GM19468 (cell line): ENCODE data around the gene CFAP61.

Experiments
- ATAC-seq: cut with Tn5 transposase; IDR thresholded peaks from one replicate; pipeline ENCODE4 v1.9.1; 2021; ENCODE audit warnings: mild to moderate bottlenecking, moderate library complexity, moderate number of reproducible peaks; ENCODE audit not compliant: unreplicated experiment; ENCODE audit errors: extremely low read depth

The CFAP61 gene

DNA sequence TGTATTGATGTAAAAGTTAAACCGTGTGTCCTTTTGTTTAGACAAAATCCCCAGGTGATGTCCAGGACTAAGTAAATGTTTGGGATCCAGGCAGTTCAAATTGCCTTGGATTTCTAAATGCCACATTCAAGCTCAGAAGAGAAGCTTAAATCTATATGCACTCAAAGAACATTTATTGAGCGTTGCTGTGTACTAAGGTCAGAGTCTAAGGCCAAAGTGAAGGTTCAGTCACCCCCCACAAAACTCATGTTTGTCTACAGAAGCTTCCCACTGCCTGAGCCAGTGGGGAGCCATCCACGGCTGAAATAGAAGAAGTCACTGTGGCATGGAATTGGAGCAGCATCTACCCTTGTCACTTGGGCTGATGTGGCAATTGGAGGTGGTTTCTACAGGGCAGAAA, 244.8 kb downstream of the CFAP61 start:
- no peak for ATAC-seq

- ATAC-seq = no peak
Measured at GRCh38 chr20:20297752-20298151, 245.4 kb downstream of the CFAP61 start.

DNA sequence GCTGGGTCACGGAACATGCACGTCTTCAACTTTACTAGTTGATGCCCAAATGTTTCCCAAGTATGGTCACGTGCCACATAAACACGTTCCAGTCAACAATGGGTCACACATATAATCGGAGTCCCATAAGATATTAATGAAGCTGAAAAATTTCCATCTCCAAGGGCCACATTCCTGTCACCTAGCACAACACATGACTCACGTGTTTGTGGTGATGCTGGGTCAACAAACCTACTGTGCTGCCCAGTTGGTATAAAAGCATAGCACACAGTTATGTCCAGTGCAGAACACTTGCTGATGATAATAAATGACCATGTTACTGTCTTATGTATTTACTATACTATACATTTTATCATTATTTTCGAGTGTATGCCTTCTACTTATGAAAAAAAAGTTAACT, 247.6 kb downstream of the CFAP61 start:
- no peak for ATAC-seq

- ATAC-seq = no peak
Measured at GRCh38 chr20:20303320-20303719, 251.0 kb downstream of the CFAP61 start.

DNA sequence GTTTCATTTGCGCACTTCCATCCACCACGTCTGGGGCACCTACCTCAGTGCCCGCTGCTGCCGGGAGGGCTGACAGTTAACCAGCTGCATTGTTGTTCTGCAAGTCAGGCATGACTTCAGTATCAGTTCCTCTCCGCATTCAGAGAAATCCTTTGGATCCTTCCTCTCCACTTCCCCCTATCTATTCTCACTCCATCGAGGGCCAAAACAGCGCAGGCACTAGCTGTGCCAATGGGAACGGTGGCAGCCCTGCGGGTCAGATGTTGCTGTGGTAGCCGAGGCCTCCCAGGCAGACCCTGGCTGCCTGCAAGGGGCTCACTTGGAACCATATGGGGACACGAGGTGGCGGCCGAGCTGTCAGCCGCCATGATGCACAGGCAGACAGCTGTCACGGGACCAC, 251.4 kb downstream of the CFAP61 start:
- no peak for ATAC-seq

DNA sequence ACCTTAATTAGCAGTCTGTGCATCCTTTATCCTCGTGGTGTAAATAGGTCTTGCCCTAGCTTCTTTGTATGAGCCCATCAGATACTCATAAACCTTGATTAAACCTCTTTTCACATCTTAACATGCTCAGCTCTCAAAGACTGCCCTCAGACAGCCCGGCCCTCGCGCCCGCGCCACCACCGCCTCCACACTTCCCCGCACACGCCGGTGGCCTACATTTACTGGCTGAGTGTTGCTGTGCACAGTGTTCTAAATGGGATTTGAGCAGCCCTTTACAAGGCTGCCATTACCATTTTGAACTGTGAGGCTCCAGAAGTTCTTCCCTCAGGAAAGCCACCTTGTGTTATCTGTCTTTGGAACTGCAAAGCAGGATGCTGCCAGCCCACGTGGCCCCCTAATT, 252.6 kb downstream of the CFAP61 start:
- ATAC-seq = no peak

DNA sequence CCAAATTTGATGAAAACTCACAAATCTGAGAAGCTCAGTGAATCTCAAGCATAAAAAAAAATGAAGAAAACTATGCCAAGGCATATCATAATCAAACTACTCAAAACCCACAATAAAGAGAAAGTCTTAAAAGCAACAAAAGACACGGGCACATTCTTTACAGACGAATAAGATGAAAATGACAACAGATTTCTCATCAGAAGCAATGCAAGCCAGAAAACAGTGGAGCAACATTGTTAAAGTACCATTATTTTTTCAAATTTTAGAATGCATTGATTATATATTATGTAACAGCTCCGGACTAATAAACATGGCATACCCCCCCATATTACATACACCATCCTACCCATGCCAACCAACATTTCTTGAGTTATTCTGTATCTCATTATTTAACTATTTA, 260.2 kb downstream of the CFAP61 start:
- no peak for ATAC-seq

DNA sequence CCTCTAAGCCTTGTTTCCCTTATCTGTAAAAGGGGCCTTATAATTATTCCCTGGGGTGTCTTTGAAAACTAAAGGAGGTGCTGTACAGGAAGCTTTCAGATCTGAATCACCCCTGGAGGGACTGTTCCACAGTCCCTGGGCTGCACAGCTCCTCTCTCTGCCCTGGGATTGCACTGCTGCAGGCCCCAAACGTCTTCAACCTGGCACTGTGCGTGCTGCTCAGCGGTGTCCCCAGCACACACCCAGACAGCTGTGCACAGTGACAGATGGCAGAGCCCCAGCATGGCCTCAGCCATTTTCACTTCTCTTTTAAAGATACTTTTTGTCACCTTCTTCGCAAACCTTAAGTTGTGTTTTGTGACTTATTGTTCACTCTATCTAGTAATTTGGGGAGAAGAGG, 264.9 kb downstream of the CFAP61 start:
- ATAC-seq = peak; percentile 94

GRCh38 chr20:20317621-20318364, 265.5 kb downstream of the CFAP61 start:
- ATAC-seq = no peak

- no peak for ATAC-seq
Measured at GRCh38 chr20:20318365-20319161, 266.2 kb downstream of the CFAP61 start.

- no peak for ATAC-seq
Measured at GRCh38 chr20:20321134-20321533, 268.8 kb downstream of the CFAP61 start.

GRCh38 chr20:20321917-20322316, 269.6 kb downstream of the CFAP61 start:
- ATAC-seq = no peak

GRCh38 chr20:20322912-20323311, 270.6 kb downstream of the CFAP61 start:
- ATAC-seq = no peak

- ATAC-seq = no peak
Measured at GRCh38 chr20:20327746-20328145, 275.4 kb downstream of the CFAP61 start.

GRCh38 chr20:20329564-20329963, 277.2 kb downstream of the CFAP61 start:
- ATAC-seq = no peak

- ATAC-seq = no peak
Measured at GRCh38 chr20:20331156-20331555, 278.8 kb downstream of the CFAP61 start.

- ATAC-seq = no peak
Measured at GRCh38 chr20:20331817-20332216, 279.5 kb downstream of the CFAP61 start.

DNA sequence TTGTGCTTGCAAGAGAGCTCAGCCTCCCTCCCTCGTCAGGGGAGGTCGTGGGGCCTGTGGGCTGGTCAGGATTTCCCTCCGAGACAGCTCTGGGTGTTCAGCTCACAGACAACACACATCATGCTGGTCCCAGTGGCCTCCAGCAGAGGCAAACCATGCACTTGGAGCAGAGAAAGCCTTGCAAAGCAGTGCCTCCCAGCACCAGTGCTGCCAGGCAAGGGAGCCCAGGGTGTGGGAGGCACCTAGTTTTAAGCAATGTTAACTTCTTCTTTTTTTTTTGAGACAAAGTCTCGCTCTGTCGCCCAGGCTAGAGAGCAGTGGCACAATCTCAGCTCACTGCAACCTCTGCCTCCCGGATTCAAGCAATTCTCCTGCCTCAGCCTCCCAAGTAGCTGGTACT, 281.5 kb downstream of the CFAP61 start:
- ATAC-seq = no peak

DNA sequence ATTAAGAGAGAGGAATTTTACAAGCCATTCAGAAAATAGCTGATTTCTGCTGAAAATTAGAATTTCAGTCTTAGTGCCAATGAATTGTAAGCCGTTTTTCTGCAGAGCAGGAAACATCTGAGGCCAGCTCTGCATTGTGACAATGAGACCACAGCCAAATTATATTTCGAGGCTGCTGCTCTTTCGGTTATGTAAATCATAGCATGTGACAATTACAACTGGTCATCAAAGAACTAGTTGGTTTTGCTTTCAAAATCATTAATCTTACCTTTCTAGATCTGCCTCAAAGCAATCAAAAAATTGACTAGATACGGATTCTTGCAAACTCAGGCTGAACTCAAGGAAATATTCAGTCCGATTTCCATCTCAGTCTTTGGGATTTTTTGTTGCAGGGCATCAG, 282.2 kb downstream of the CFAP61 start:
- ATAC-seq = peak; percentile 92

DNA sequence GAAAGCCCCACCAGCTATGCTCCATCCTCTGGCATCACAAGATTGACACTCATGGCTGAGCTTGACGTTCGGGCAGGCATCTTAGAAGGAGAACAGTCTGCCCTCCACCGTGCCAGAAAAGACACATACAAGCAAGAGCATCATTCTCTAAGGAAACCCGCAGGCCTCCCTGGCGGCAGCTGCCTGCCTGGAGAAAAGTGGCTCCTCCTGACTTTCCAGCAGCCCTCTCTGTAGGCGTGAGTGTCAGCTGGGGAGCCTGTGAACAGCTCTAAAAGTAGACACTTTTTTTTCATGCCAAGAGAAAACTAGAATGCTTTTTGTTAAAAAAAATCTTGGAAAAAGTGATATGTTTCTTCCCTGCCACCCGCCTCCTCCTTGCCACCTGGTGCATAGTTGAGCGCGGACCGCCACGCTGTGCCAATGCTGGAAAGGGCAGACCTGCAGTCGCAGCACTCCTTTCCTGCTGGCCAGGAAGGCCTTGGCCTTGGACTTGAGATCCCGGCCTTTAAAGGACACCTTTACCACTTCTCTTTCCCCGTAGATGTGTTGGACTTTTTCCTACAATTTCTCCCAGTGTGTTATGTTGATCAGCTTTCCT, 285.9 kb downstream of the CFAP61 start:
- ATAC-seq = no peak

- no peak for ATAC-seq
Measured at GRCh38 chr20:20340443-20340842, 288.1 kb downstream of the CFAP61 start.
